NCI-H2196 treated with DMSO at 0.1 percent for 48 hours (cell line): ENCODE data around the gene KIF16B.

Experiments used
- DNase-seq: peaks from one replicate; lab custom pipeline; 2025; ENCODE audit not compliant: unreplicated experiment; lab: John Stamatoyannopoulos, UW

KIF16B gene

GRCh38 chr20:16367948-16368560 is 205.2 kb downstream of the KIF16B start:
- no peak for DNase-seq

DNA sequence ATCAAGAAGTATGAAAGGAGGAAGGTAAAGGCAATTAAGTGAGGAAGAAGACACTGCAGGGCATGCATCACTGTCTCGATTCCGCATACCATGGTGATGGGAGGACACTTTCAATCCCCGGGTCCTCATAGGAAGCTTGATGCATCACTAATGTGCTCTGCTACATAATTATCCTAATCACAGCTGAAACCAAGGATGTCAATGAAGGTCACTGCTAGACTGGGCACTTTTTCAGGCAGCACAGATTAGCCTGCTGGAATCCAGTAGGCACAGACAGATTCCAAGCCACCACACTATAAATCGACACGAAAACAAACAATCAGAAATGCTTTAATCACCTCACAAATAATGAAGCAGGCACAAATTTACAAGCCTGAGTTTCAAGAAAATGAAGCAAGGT is 206.7 kb downstream of the KIF16B start:
- DNase-seq, result no peak

DNA sequence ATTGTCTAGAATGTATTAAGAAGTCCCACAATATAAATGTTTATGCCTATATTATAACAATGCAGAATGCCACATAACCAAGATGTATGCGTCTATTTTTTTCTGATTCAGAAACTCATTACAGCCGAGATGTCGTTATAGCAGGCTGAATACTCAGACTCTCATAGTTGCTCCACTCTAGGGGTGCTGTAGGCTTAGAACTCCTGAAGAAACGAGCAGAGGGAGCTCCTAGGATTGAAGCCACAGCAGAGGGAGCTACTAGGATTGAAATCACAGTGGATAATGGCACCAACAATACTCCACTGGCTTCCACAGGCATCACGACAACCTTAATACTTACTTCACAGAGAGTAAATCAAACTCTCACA is 208.9 kb downstream of the KIF16B start:
- no peak for DNase-seq

- DNase-seq, result no peak
Measured at GRCh38 chr20:16363506-16364319, 209.5 kb downstream of the KIF16B start.

DNA sequence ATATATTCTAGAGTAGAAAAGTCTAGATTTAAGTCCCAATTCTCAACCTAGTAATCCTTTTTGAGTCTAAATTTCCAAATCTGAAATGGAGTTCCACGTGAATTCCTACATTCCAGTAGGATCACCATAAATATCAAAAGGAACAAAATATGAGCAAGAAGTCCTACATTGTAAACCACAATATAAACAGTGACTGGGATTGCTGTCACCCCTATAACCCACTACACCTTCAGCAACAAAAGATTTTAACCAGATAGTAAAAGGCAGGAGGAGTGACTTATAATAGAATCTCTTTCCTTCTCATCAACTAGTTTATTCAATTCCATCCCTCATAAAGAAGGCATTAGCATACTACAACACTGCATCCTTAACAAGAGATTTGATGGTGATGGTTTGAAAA is 210.6 kb downstream of the KIF16B start:
- no peak for DNase-seq

- DNase-seq, result no peak
Measured at GRCh38 chr20:16360668-16361067, 212.6 kb downstream of the KIF16B start.

DNA sequence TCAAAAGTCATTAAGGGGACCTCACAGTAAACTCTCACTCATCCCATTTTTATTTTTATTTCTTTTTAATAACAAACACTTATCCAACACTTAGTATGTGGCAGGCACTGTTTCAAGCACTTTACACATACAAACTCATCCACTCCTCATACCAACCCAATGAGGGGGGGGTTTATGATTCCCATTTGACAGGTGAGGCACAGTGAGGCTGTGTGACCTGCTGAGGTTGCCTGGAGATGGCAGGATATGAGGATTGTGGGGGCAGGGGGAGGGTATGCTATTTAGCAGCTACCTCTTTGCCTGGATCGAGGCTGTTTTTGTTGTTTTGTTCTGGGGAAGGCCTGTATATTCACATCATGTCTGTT is 219.8 kb downstream of the KIF16B start:
- DNase-seq, result no peak

DNA sequence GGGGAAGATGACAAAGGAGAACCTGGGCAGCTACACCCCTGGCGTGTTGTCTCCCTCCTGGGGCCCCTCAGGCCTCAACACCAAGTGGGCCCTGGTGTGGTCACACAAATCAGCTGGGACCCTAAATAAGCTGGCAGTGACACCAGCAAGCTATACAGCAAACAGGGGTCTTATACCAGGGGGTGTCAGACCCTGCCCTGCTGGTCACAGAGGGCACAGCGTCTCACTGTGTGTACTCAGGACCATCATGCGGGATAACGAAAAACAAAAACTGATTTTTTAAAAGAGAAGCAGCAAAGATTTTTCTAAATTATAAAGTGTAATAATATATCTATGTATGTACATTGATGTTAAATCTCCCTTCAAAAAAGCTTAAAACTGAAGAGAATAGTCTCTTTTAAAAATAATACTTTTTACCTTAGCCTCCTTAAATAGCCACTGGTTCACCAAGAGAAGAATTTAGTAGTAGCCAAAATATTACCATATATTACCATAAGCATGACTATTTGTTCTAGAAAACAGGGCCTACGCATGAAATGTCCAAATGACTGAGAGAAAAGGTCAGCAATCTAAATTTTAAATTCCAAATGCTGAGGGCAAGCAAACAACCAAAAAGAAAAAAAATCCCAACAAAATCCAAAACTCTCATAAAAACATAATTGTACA is 220.4 kb downstream of the KIF16B start:
- no peak for DNase-seq

- DNase-seq, result no peak
Measured at GRCh38 chr20:16352321-16352720, 220.9 kb downstream of the KIF16B start.

GRCh38 chr20:16351415-16351814 is 221.8 kb downstream of the KIF16B start:
- DNase-seq, result no peak

DNA sequence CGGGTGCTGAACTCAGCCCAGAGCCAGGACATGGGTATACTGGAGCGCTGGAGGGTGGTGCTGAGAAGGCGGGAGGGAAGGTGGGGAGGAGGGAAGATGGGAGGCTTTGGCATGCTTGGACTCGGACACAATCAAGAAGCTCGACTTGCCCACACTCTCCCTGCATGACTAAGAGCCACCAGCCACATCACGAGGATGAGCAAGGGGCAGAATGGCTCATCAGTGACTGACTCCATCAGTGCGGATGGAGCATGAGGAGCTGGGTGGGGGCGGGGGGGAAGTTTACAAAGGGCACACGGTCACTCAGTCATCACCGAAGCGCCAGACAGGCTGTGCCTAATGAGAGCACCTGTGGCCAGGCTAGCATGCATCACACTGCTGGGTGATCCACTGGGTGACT is 222.8 kb downstream of the KIF16B start:
- no peak for DNase-seq

- DNase-seq, result no peak
Measured at GRCh38 chr20:16349523-16350260, 223.6 kb downstream of the KIF16B start.

DNA sequence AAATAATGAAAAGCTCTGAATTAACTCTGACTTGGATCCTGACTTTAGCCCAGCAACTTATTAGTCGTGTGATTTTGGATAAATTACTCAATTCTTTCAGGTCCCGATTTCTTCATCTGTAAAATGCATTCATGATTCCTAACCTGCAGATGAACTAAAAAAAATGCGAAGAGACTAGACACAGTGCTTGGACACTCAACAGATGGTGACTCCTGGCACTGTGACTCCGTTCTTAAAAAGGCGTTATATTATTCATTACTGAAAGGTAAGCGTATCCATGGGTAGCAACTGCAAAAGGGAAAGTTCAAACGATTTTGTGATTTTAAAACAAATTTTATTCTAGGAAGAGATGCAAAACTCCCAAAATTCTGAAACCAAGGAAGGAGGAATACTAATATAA is 226.3 kb downstream of the KIF16B start:
- DNase-seq, result no peak

- DNase-seq, result no peak
Measured at GRCh38 chr20:16337707-16338106, 235.5 kb downstream of the KIF16B start.

- DNase-seq, result no peak
Measured at GRCh38 chr20:16327606-16328005, 245.6 kb downstream of the KIF16B start.

- DNase-seq, result no peak
Measured at GRCh38 chr20:16321291-16321690, 252.0 kb downstream of the KIF16B start.

DNA sequence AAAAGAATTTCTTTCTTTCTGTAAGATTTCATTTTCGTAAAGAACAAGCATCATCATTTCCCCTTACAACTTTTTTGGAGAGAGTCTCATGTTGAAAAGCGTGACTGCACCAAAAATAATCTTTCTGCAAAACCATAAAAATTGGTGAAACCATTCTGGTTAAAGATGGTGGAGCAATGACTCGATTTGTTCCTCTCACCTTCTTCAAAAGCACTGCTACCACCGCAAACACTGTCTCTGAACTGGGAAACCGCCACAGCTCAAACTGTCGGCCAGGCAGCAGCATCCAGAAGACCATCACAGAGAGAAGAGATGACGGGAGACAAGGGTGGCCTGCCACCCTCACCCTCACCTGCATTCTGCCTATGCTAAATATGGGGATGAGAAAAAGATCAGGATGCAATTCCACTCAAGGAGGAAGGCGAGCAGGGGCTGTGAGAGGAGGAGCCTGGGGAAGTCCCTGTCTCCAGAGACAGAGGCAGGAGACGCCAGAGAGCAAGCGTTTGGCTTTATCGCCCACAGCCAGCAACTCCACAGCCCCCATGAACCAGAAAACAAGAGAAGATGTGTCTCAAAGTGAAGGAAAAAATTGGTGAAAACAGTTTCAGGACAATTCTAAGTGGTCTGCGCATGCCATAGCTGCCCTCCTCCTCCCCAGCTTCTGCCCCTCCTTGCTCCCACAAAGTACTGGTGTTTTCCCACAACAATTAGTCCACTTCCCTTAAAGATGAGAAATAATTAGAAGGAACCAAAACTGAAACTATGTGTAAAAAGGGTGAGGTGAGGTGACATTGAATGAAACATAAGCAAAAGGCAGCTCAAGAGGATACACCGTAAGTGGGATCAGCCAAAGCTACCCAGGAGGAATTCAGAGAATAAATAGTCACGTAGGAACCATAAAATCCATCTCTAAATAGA is 255.5 kb downstream of the KIF16B start:
- no peak for DNase-seq

DNA sequence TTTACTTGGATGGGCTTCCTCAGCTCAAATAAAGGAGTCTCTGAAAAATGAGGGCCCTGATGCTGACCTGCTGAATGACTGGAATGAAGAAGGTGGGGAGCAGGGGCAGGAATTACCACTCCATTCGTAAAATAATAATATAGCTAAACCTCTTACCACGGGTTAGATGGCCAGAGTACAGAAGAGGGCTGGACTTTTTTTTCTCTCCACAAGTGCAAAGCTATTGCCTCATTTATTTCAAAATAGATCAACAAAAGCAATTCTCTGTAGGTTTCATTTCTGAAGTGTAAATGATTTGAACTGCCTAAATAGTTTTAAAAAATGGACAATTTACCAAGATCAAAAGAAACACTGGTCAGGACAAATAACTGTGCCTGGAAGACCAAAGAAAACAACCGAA is 256.7 kb downstream of the KIF16B start:
- no peak for DNase-seq

DNA sequence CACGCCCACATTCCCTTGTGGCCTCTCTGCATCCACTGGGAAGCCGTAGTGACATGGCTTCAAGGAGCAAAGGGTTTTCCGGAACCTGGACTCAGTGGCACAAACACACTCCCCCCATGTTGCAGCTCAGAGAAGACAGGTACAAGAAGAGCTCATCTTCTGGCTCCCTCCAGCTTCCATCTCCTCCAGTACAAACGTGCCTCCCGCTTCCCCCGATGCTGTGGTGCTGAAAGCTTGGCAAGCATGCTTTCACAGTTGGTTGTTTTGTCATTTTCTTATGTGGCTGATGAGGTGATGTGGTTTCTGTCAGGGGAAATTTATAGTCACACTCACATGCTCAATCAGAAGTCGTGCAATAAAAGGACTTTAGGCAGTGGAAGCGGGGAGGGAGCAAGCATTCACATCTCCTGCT is 258.5 kb downstream of the KIF16B start:
- no peak for DNase-seq

DNA sequence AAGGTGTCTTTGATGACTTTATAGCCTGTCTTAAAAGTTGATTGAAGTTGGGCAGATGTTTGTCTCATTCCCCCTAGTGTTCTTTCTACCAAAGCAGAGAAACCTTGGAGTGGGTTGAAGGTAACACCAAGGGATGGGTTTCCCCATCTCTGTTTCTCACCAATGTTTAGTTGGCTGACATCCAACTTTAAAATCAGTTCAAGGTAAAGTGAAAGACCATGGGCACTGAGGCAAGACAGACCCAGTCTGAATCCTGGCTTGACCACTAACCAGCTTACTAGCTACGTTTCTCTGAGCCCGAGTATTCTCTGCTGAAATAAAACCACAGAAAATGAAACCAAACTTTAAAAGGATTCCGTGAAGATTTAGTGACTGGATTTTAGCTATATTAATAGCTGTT is 258.9 kb downstream of the KIF16B start:
- no peak for DNase-seq

DNA sequence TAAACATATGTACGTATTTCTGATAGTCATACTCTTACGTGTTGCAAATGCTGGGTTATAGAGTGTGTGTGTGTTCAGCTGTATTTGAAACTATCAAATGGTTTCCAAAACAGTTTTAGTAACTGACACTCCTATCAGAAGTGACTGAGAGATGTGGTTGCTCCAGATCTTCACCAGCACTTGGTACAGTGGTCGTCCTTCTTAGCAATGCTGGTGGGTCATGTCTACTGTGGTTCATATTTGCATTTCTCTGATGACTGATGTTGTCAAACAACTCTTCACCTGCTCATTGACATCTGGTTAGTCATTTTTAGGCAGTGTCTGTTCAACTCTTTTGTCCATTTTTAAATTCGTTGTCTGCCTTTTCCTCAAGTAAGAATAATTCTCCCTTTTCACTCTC is 259.3 kb downstream of the KIF16B start:
- DNase-seq, result no peak
